Measurements from ENCODE around the gene RPS16.
"Not testable (repeated sequence)": the region's sequence is repeated elsewhere in the genome, so short reads cannot be mapped to it uniquely, and the experiment has no call there.

Gene RPS16

DNA sequence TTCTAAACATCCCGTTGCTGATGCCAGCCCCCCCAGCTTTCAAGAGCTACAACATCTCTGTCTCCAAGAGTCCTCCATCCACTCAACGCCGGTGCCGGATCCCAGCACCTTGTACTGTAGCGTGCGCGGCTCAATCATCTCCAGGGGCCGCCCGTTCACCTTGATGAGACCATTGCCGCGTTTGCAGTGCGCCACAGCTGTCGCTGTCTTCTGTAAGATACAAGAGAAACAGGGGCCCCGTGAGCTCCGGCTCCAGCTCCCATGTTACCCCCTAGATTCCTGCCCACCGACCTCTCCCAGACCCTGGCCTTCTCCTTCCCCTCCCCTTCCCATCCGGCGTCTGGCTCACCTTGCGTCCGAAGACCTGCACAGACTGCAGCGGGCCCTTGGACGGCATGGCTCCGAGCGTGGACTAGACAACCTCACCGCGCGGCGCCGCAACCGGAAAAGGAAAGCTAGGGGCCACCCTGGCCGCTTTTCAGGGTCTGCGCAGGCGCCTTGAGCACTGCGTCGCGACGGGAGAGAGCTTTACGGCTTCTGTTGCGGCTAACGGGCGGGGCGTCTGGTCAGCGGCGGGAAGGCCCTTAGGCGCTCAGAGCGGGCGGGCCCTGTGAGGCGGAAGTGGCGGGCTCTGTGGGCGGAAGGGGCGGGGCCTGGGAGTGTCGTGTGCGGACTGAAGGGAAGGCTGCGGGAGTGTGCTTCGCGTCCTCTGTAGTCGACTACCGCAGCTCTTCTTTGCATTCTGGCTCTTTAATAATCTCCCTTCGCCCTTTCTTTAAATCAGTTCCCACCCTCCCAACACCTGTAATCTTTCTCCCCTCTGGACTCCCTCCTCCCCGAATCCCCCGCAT is at the start of gene RPS16:
RPS16 (minus strand) TSS at position 451 of the 851 bp plus-strand sequence; CDS start at position 397, 54 bp downstream.
- Histone ChIP-seq H2AFZ (ENCODE audit: low read length, unreplicated experiment) (no peak within 1 kb of the TSS), H3K4me1 (ENCODE audit: control insufficient read depth, insufficient read depth, low read length, unreplicated experiment) (peaks cover 11% of the 10 kb centered on the region), H3K4me3 (ENCODE audit: low read depth, low read length) (peak within 1 kb of the TSS; percentile 92), H3K27me3 (ENCODE audit: insufficient read depth, low read length) (no peaks in the 10 kb centered on the region), H3K36me3 (ENCODE audit: insufficient read depth, low read length) (peaks cover 18% of the 10 kb centered on the region; the same call in 1 of the 2 replicates), H3K27ac (ENCODE audit: low read depth, low read length) (peak within 1 kb of the TSS; percentile 73), H3K79me2 (ENCODE audit: control insufficient read depth, insufficient read depth, low read length, unreplicated experiment) (peaks cover 25% of the 10 kb centered on the region)

DNA sequence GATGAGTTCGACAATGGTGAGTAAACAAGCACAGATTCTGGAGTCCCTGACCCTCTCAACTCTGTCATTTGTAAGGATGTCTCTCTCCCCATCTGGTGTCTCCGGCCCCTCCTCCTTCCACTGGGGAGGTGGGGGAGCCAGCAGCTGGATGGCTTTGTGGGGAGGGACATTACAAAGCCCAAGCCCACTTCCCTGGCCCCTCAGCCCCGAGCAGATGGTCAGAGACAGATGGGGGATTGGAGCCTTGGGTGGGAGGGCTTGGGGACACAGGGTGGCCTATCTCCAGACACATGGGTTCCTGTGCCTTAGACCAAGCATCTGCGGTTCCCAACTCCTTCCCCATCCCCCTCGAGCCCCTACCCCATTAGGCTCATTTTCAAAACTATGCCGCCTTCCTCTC is 47.4 kb upstream of the RPS16 start:
- Histone ChIP-seq H3K36me3 (ENCODE audit: insufficient read depth, low read length) (no peaks in the 10 kb centered on the region), H3K27ac (ENCODE audit: low read depth, low read length) (no peak overlapping the region), H3K27me3 (ENCODE audit: insufficient read depth, low read length) (no peaks in the 10 kb centered on the region), H3K4me1 (ENCODE audit: control insufficient read depth, insufficient read depth, low read length, unreplicated experiment) (peaks cover 5% of the 10 kb centered on the region), H3K4me3 (ENCODE audit: low read depth, low read length) (no peak overlapping the region), H2AFZ (ENCODE audit: low read length, unreplicated experiment) (no peak overlapping the region), H3K79me2 (ENCODE audit: control insufficient read depth, insufficient read depth, low read length, unreplicated experiment) (peaks cover 17% of the 10 kb centered on the region)

- Histone ChIP-seq H3K27me3 (ENCODE audit: insufficient read depth, low read length) (no peaks in the 10 kb centered on the region), H3K4me1 (ENCODE audit: control insufficient read depth, insufficient read depth, low read length, unreplicated experiment) (peaks cover 5% of the 10 kb centered on the region), H3K27ac (ENCODE audit: low read depth, low read length) (no peak overlapping the region), H3K79me2 (ENCODE audit: control insufficient read depth, insufficient read depth, low read length, unreplicated experiment) (peaks cover 17% of the 10 kb centered on the region), H3K36me3 (ENCODE audit: insufficient read depth, low read length) (no peaks in the 10 kb centered on the region), H2AFZ (ENCODE audit: low read length, unreplicated experiment) (no peak overlapping the region), H3K4me3 (ENCODE audit: low read depth, low read length) (peak overlapping the region; percentile 95)
Measured at GRCh38 chr19:39481676-39482075, 45.9 kb upstream of the RPS16 start.

DNA sequence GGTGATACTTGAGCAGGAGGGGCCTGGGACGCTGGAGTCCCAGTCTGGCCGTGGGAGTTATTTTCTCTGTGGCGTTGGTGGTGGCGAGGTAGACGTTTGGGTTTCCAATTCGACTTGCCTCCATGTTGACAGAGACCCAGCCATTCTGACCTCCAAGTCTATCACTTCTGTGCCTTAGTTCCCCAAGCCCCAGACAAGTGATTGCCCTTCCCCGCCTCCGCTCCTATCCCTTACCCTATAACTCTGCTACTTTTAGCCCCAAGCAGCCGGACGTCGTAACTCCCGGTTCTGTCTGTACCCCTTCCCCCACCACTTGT is 45.4 kb upstream of the RPS16 start:
- Histone ChIP-seq H3K79me2 (ENCODE audit: control insufficient read depth, insufficient read depth, low read length, unreplicated experiment) (peaks cover 15% of the 10 kb centered on the region), H3K27me3 (ENCODE audit: insufficient read depth, low read length) (no peaks in the 10 kb centered on the region), H2AFZ (ENCODE audit: low read length, unreplicated experiment) (peak overlapping the region; percentile 40), H3K27ac (ENCODE audit: low read depth, low read length) (peak overlapping the region; percentile 70; the same call in 1 of the 2 replicates), H3K36me3 (ENCODE audit: insufficient read depth, low read length) (no peaks in the 10 kb centered on the region), H3K4me3 (ENCODE audit: low read depth, low read length) (peak overlapping the region; percentile 95), H3K4me1 (ENCODE audit: control insufficient read depth, insufficient read depth, low read length, unreplicated experiment) (peaks cover 5% of the 10 kb centered on the region)

DNA sequence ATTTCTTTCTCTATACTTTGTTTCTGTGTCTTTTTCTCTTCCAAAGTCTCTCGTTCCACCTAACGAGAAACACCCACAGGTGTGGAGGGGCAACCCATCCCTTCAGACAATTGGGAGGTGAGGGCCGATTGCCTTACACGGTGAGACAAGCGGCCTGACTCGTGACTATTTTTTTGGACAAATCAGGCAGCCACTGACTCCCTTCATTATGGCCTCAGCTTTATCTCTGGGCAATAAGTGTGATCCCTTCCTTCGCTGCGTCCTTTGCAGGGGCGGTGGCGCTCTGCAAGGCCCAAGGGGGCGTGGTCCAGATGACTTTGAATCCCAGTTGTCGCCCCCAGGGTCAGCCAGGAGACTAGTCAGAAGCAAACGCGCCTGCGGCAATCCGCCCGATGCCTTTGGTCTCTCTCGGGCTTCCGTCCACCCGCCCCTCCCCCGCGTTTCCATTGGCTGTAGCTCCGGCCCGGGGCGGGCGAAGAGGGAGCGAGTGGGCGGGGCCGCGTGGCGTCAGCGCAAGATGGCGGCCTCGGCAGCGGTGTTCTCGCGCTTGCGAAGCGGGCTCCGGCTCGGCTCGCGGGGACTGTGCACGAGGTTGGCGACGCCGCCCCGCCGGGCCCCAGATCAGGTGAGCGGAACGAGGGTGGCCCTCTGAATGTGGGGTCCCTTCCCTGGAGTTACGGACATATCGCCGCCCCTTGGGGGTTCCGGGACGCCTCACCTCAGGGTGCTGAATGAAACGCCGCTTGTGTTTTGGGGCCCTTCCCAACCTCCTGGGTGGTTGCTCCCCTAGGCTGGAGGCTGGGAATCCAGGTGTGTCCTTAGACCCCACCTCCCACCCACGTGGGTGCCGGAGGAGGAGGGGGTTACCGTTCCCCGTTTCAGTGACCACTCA is 44.8 kb upstream of the RPS16 start, which contains the start of gene TIMM50:
TIMM50 (plus strand) TSS at position 502 of the 892 bp plus-strand sequence; CDS start at position 518, 16 bp downstream.
- H3K27me3 ChIP-seq (ENCODE audit: insufficient read depth, low read length), result no peaks in the 10 kb centered on the region
- peak within 1 kb of the TSS; percentile 70; the same call in 1 of the 2 replicates for H3K27ac ChIP-seq (ENCODE audit: low read depth, low read length)
- H3K36me3 ChIP-seq (ENCODE audit: insufficient read depth, low read length), result no peaks in the 10 kb centered on the region
- peaks cover 15% of the 10 kb centered on the region for H3K79me2 ChIP-seq (ENCODE audit: control insufficient read depth, insufficient read depth, low read length, unreplicated experiment)
- peak within 1 kb of the TSS; percentile 57 for H2AFZ ChIP-seq (ENCODE audit: low read length, unreplicated experiment)
- peak within 1 kb of the TSS; percentile 95 for H3K4me3 ChIP-seq (ENCODE audit: low read depth, low read length)
- peaks cover 5% of the 10 kb centered on the region for H3K4me1 ChIP-seq (ENCODE audit: control insufficient read depth, insufficient read depth, low read length, unreplicated experiment)

GRCh38 chr19:39479916-39480315 is 44.2 kb upstream of the RPS16 start:
- Histone ChIP-seq H3K27me3 (ENCODE audit: insufficient read depth, low read length) (no peaks in the 10 kb centered on the region), H2AFZ (ENCODE audit: low read length, unreplicated experiment) (peak overlapping the region; percentile 57), H3K4me1 (ENCODE audit: control insufficient read depth, insufficient read depth, low read length, unreplicated experiment) (peaks cover 5% of the 10 kb centered on the region), H3K27ac (ENCODE audit: low read depth, low read length) (no peak overlapping the region), H3K79me2 (ENCODE audit: control insufficient read depth, insufficient read depth, low read length, unreplicated experiment) (peaks cover 15% of the 10 kb centered on the region), H3K4me3 (ENCODE audit: low read depth, low read length) (peak overlapping the region; percentile 95; the same call in 1 of the 2 replicates), H3K36me3 (ENCODE audit: insufficient read depth, low read length) (no peaks in the 10 kb centered on the region)

DNA sequence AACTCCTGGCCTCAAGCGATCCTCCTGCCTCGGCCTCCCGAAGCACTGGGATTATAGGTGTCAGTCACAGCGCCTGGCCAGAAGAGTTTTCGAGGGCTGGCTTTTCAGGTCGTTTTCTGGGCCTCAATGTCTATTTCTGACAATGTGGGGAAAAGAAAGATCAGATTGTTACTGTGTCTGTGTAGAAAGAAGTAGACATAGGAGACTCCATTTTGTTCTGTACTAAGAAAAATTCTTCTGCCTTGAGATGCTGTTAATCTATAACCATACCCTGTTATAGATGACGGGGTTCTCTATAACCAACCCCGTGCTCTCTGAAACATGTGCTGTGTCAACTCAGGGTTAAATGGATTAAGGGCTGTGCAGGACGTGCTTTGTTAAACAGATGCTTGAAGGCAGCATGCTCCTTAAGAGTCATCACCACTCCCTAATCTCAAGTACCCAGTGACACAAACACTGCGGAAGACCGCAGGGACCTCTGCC is 43.6 kb upstream of the RPS16 start:
- H3K27me3 ChIP-seq (ENCODE audit: insufficient read depth, low read length); H3K36me3 ChIP-seq (ENCODE audit: insufficient read depth, low read length); H2AFZ ChIP-seq (ENCODE audit: low read length, unreplicated experiment); H3K4me3 ChIP-seq (ENCODE audit: low read depth, low read length); H3K4me1 ChIP-seq (ENCODE audit: control insufficient read depth, insufficient read depth, low read length, unreplicated experiment); H3K27ac ChIP-seq (ENCODE audit: low read depth, low read length): not testable (repeated sequence)
- H3K79me2 ChIP-seq (ENCODE audit: control insufficient read depth, insufficient read depth, low read length, unreplicated experiment), result peaks cover 15% of the 10 kb centered on the region

DNA sequence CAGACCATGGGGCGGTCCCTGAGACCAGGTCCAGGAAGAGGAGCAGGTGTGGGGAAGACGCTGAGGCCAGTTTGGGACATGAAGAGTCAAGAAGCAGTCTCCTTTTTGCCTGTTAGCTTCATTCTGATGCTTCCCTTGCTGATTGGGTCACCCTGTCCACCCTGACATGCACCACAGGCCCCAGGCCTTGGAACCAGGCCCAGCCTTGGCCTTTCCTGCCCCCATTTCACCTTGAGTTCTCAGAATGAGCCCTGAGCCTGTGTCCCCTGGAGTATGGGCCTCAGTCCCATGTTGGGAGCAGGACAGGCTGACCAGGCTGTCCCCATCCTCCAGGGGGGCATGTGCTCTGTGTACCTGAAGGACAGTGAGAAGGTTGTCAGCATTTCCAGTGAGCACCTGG is 40.0 kb upstream of the RPS16 start:
- Histone ChIP-seq H3K27me3 (ENCODE audit: insufficient read depth, low read length) (no peaks in the 10 kb centered on the region), H3K4me1 (ENCODE audit: control insufficient read depth, insufficient read depth, low read length, unreplicated experiment) (no peaks in the 10 kb centered on the region), H3K27ac (ENCODE audit: low read depth, low read length) (no peak overlapping the region), H3K36me3 (ENCODE audit: insufficient read depth, low read length) (peaks cover 4% of the 10 kb centered on the region; the same call in 1 of the 2 replicates), H3K79me2 (ENCODE audit: control insufficient read depth, insufficient read depth, low read length, unreplicated experiment) (peaks cover under 1% of the 10 kb centered on the region), H3K4me3 (ENCODE audit: low read depth, low read length) (no peak overlapping the region), H2AFZ (ENCODE audit: low read length, unreplicated experiment) (no peak overlapping the region)

- no peaks in the 10 kb centered on the region for H3K4me1 ChIP-seq (ENCODE audit: control insufficient read depth, insufficient read depth, low read length, unreplicated experiment)
- H3K36me3 ChIP-seq (ENCODE audit: insufficient read depth, low read length), result peaks cover 4% of the 10 kb centered on the region
- H3K27me3 ChIP-seq (ENCODE audit: insufficient read depth, low read length), result no peaks in the 10 kb centered on the region
Measured at GRCh38 chr19:39474139-39474620, 38.4 kb upstream of the RPS16 start.

DNA sequence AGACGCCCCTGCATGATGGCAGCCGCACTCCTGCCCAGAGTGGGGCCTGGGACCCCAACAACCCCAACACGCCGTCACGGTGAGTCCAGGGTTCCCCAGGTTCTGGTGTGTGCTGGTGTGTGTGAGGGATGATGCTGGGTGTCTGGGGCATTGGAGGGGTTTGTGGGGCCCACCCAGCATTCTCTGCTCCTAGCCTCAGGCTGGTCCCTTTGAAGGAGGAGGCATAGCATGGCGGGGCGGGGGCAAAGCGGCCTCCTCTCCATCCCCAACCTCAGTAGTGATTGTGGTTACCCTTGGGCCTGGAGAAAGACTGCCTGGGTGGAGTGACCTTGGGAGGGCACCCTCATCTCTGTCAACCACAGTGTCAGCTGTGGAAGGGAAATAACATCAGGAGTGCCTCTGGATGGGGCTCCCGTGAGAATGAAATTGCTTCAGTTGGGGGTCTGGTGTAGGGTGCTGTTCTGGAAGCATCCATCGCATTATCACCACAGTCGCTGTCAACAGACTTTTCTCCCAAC is 37.8 kb upstream of the RPS16 start:
- no peak overlapping the region for H3K27ac ChIP-seq (ENCODE audit: low read depth, low read length)

More at GRCh38 chr19:39474139-39474620, 38.4 kb upstream of the RPS16 start:
- H3K4me3 ChIP-seq (ENCODE audit: low read depth, low read length), result no peak overlapping the region
- H3K79me2 ChIP-seq (ENCODE audit: control insufficient read depth, insufficient read depth, low read length, unreplicated experiment), result no peaks in the 10 kb centered on the region
- H2AFZ ChIP-seq (ENCODE audit: low read length, unreplicated experiment), result no peak overlapping the region
- H3K27ac ChIP-seq (ENCODE audit: low read depth, low read length), result no peak overlapping the region

More for the DNA sequence above, 37.8 kb upstream of the RPS16 start:
- Histone ChIP-seq H3K4me1 (ENCODE audit: control insufficient read depth, insufficient read depth, low read length, unreplicated experiment) (no peaks in the 10 kb centered on the region), H3K27me3 (ENCODE audit: insufficient read depth, low read length) (no peaks in the 10 kb centered on the region), H2AFZ (ENCODE audit: low read length, unreplicated experiment) (no peak overlapping the region), H3K79me2 (ENCODE audit: control insufficient read depth, insufficient read depth, low read length, unreplicated experiment) (no peaks in the 10 kb centered on the region), H3K4me3 (ENCODE audit: low read depth, low read length) (no peak overlapping the region), H3K36me3 (ENCODE audit: insufficient read depth, low read length) (peaks cover 4% of the 10 kb centered on the region)

All from ACC112 (cell line).